ENCODE results near the gene NUP210L. TPM values are rescaled to one million over a fixed set of nuclear protein-coding genes. Genes with fewer than 3 reads are reported as not detected.

NUP210L gene
- total RNA-seq = under 1 TPM in 1 of 4 donors, not detected in 3; 0.18 TPM

DNA sequence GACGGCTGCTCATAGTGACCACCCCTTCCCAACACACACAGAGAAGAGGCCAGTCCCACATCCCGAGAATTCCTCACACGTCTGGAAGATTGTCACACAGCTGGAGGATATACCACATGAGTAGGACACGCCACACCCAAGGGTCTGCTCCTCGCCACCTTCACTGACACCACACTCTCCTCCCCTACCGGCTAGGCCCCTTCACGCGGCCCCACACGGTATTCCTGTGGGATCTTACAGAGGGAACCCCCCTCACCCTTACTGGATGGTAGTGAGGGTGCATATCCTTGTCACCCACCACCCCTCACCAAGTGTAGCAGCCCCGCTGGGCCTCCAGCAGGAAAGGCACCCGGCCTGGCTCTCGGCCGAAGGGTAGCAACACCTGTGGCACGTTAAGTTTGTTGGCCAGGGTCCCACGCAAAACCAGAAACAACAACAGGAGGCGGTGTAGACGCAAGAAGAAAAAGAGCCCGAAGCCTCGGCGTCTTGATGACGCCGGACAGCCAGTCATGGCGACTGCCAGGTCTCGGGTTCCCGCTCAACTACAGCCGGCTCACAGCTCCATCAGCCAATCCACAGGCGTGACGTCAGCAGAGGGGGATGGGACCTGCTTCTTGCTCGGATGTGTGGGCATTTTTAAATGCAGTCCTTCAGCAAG lies at the start of gene NUP210L:
NUP210L (minus strand) TSS at position 540 of the 658 bp plus-strand sequence.
- Histone ChIP-seq H3K9me3 (no peaks in the 10 kb centered on the region), H3K4me3 (no peak within 1 kb of the TSS), H3K4me1 (peaks cover 0 to 13% (median 7%) of the 10 kb centered on the region in 4 donors), H3K27ac (peak within 1 kb of the TSS; percentile 38 to 70 (median 49)), H3K36me3 (peaks cover 0 to 38% (median 3%) of the 10 kb centered on the region in 3 donors), H3K27me3 (no peaks in the 10 kb centered on the region)
- TF ChIP-seq POLR2A (IDR thresholded peaks at IDR 0.05) (no peak), CTCF (IDR thresholded peaks at IDR 0.05) (no peak)
- DNase-seq = peak in 2 of 3 donors; percentile 50 to 66

- H3K4me1 ChIP-seq = no peaks in the 10 kb centered on the region
- H3K27ac ChIP-seq = peak overlapping the region in 1 of 4 donors; percentile 7
- no peaks in the 10 kb centered on the region for H3K27me3 ChIP-seq
- H3K9me3 ChIP-seq = no peaks in the 10 kb centered on the region
- H3K4me3 ChIP-seq = no peak overlapping the region
- TF ChIP-seq POLR2A (IDR thresholded peaks at IDR 0.05) = no peak
- no peak for DNase-seq
- no peaks in the 10 kb centered on the region for H3K36me3 ChIP-seq
Observed at GRCh38 chr1:154199563-154199879, 44.6 kb upstream of the NUP210L start.

- H3K4me1 ChIP-seq = no peaks in the 10 kb centered on the region
- no peaks in the 10 kb centered on the region for H3K36me3 ChIP-seq
- TF ChIP-seq CTCF (IDR thresholded peaks at IDR 0.05) = peak in 5 of 6 experiments; percentile 44 to 56 (median 54)
- TF ChIP-seq POLR2A (IDR thresholded peaks at IDR 0.05) = no peak
- DNase-seq = peak in 2 of 3 donors; percentile 58 to 65
- H3K4me3 ChIP-seq = no peak overlapping the region
- H3K27ac ChIP-seq = peak overlapping the region in 1 of 4 donors; percentile 7
- no peaks in the 10 kb centered on the region for H3K27me3 ChIP-seq
- H3K9me3 ChIP-seq = no peaks in the 10 kb centered on the region
Observed at GRCh38 chr1:154198756-154199562, 44.1 kb upstream of the NUP210L start.

DNA sequence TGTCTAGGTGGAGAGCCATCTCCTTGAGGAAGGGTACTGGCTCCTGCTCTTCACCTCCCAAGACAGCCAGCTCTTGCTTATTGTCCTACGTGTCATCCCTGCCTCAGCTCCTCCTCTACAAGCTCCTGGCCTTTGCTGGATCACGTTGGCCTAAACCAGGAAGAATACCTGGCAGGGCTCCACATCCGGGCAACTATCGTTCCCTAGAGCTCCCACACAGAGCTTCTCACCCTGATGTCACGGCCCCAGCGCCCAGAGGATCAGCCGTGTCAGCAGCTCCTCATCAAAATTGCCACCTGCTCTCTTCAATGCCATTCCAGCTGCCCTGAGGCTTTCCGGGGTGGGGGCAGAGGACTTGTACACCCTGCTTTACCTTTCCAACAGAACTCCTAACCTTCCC lies 38.9 kb upstream of the NUP210L start:
- no peak overlapping the region for H3K4me3 ChIP-seq
- no peaks in the 10 kb centered on the region for H3K27me3 ChIP-seq
- peak in 1 of 3 donors; percentile 49 for DNase-seq
- no peaks in the 10 kb centered on the region for H3K36me3 ChIP-seq
- TF ChIP-seq POLR2A (IDR thresholded peaks at IDR 0.05) (no peak), CTCF (IDR thresholded peaks at IDR 0.05) (no peak)
- H3K4me1 ChIP-seq = no peaks in the 10 kb centered on the region
- H3K9me3 ChIP-seq = no peaks in the 10 kb centered on the region
- no peak overlapping the region for H3K27ac ChIP-seq

GRCh38 chr1:154192476-154192875 lies 37.6 kb upstream of the NUP210L start:
- H3K27me3 ChIP-seq = no peaks in the 10 kb centered on the region
- H3K4me1 ChIP-seq = no peaks in the 10 kb centered on the region
- no peak overlapping the region for H3K4me3 ChIP-seq
- H3K36me3 ChIP-seq = no peaks in the 10 kb centered on the region
- H3K9me3 ChIP-seq = no peaks in the 10 kb centered on the region
- no peak for DNase-seq
- H3K27ac ChIP-seq = no peak overlapping the region
- no peak for TF ChIP-seq CTCF (IDR thresholded peaks at IDR 0.05)

DNA sequence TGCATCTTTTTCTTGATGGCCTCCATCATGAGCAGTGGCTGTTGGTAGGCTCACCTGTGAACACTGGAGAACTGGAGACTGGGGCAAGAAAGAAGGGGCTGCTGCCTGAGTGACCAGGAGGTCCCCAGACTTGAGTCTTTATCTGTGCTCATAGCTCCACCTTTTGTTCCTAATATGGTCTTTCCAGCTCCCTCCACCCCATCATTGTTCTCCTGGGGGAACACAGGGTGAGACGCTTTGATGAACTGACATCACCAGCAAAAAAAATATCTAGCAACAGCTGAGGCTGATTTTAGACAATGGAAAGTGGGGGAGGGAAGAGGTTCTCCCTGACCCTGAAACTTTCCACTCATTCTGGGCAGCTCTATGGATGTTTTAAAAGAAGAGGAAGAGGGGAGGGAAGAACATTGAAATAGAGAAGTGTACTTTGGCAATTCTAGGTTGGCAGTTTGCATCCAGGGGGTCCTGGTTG lies 37.2 kb upstream of the NUP210L start, which contains the start of gene TPM3:
TPM3 (minus strand) TSS at position 111 of the 472 bp plus-strand sequence; CDS start at position 29, 82 bp downstream.
- H3K27ac ChIP-seq = no peak within 1 kb of the TSS
- H3K36me3 ChIP-seq = no peaks in the 10 kb centered on the region
- TF ChIP-seq POLR2A (IDR thresholded peaks at IDR 0.05) = no peak

More for the DNA sequence above, 37.2 kb upstream of the NUP210L start, which contains the start of gene TPM3:
- Histone ChIP-seq H3K27me3 (no peaks in the 10 kb centered on the region), H3K9me3 (no peaks in the 10 kb centered on the region), H3K4me1 (no peaks in the 10 kb centered on the region), H3K4me3 (no peak within 1 kb of the TSS)
- DNase-seq = no peak
